Ascending aorta (tissue), 2 donors: ENCODE data around the gene GOLGA6L2. TPM values are rescaled to one million over a fixed set of nuclear protein-coding genes. Genes with fewer than 3 reads are reported as not detected.

Experiments used
- DNase-seq, 2 donors: peaks; one replicate each; pipeline ENCODE4 v3.0.0-alpha.2; 2019; ENCODE audit warnings: low spot score in 2 of 2
- H3K27ac ChIP-seq, 2 donors: fragments of 200-600 bp; sonication (generic); one replicate each; pipeline ENCODE4 v1.5.1; 2016 to 2017; ENCODE audit warnings: mild to moderate bottlenecking in 1 of 2
- H3K27me3 ChIP-seq: fragments of 200-600 bp; sonication (generic); one replicate; pipeline ENCODE4 v1.5.1; 2017
- H3K36me3 ChIP-seq, 2 donors: fragments of 200-600 bp; sonication (generic); one replicate each; pipeline ENCODE4 v1.5.1; 2016
- H3K4me1 ChIP-seq, 2 donors: fragments of 200-600 bp; sonication (generic); one replicate each; pipeline ENCODE4 v1.5.1; 2016 to 2017; ENCODE audit warnings: mild to moderate bottlenecking in 1 of 2
- H3K4me3 ChIP-seq, 2 donors: fragments of 200-600 bp; sonication (generic); one replicate each; pipeline ENCODE4 v1.5.1; 2016 to 2017; ENCODE audit warnings: mild to moderate bottlenecking in 1 of 2
- H3K9me3 ChIP-seq, 2 donors: fragments of 200-600 bp; sonication (generic); one replicate each; pipeline ENCODE4 v1.5.1; 2016
- CTCF ChIP-seq, 3 experiments: fragments of 200-600 bp in 2 of 3; fragments of 450-650 bp in 1 of 3; sonication (generic) in 2 of 3; IDR thresholded peaks; one replicate each; pipeline ENCODE4 v1.5.1; 2016 to 2019; ENCODE audit warnings: antibody characterized with exemption in 3 of 3, mild to moderate bottlenecking in 1 of 3, moderate library complexity in 1 of 3
- intact Hi-C: fragments of 100-400 bp; cut with DNase I; formaldehyde crosslinking; loops from one replicate; pipeline ENCODE4 v1.15.1; 2023
- total RNA-seq: library from RNA; depleted of rRNA; stranded (reverse); fragments of >200 nt; gene quantifications from one replicate; pipeline ENCODE4 v1.1.0, GENCODE V29; 2016

The GOLGA6L2 gene
- total RNA-seq, 1 donor from 2014 or later, result not detected

- intact Hi-C loops, result no loop called here
- TF ChIP-seq CTCF (IDR thresholded peaks at IDR 0.05), result no peak
- H3K27me3 ChIP-seq, result no peaks in the 10 kb centered on the region
- DNase-seq, result no peak
- H3K9me3 ChIP-seq, result no peaks in the 10 kb centered on the region
- H3K4me3 ChIP-seq, result no peak overlapping the region
- H3K27ac ChIP-seq, result no peak overlapping the region
- H3K36me3 ChIP-seq, result no peaks in the 10 kb centered on the region
- H3K4me1 ChIP-seq, result peaks cover 3 to 26% of the 10 kb centered on the region in 2 donors
These were observed 51.2 kb downstream of the GOLGA6L2 start for GRCh38 chr15:23395832-23396231.

- no peak overlapping the region for H3K4me3 ChIP-seq
- no peaks in the 10 kb centered on the region for H3K9me3 ChIP-seq
- TF ChIP-seq CTCF (IDR thresholded peaks at IDR 0.05), result no peak
- H3K27ac ChIP-seq, result no peak overlapping the region
- peaks cover 3 to 26% of the 10 kb centered on the region in 2 donors for H3K4me1 ChIP-seq
- H3K27me3 ChIP-seq, result no peaks in the 10 kb centered on the region
- H3K36me3 ChIP-seq, result no peaks in the 10 kb centered on the region
- DNase-seq, result peak in 1 of 2 donors; percentile 56
- intact Hi-C loops, result no loop called here
These were observed 51.9 kb downstream of the GOLGA6L2 start for GRCh38 chr15:23395030-23395692.

Other genes with a start within 250 kb of the GOLGA6L2 start
- gene GOLGA6L26, start 113.0 kb downstream of the GOLGA6L2 start, total RNA-seq, result not detected
- not detected for gene GOLGA8S, start 92.5 kb downstream of the GOLGA6L2 start, total RNA-seq
- gene MKRN3, start 118.4 kb upstream of the GOLGA6L2 start, total RNA-seq, result 3.4 TPM
- 0.11 TPM for gene MAGEL2, start 200.6 kb upstream of the GOLGA6L2 start, total RNA-seq
- gene NDN, start 240.1 kb upstream of the GOLGA6L2 start, total RNA-seq, result 132 TPM